GM23338 (cell line): ENCODE measurements around the gene DXO. TPM values are rescaled to one million over a fixed set of nuclear protein-coding genes. Genes with fewer than 3 reads are reported as not detected.

Experiments used
- ATAC-seq: fragments of 200-7000 bp; cut with Tn5 transposase; 3 replicates; pipeline ENCODE4 v1.9.1; 2020
- DNase-seq: peaks from one replicate; pipeline ENCODE4 v3.0.0-alpha.2; 2015; ENCODE audit warnings: low spot score
- H2AFZ ChIP-seq: fragments of 200-600 bp; sonication (generic); 2 replicates; pipeline ENCODE4 v1.8.0; 2016; ENCODE audit warnings: antibody characterized with exemption, mild to moderate bottlenecking, moderate library complexity
- H3F3A ChIP-seq: fragments of 200-600 bp; sonication (generic); replicated peaks from 2 replicates; pipeline ENCODE4 v1.8.0; 2017; ENCODE audit warnings: antibody characterized with exemption, mixed run types, low read depth
- H3K27ac ChIP-seq: fragments of 200-600 bp; sonication (generic); 2 replicates; pipeline ENCODE4 v1.6.1; 2016; ENCODE audit warnings: low read depth
- H3K27me3 ChIP-seq: fragments of 200-600 bp; sonication (generic); 2 replicates; pipeline ENCODE4 v1.8.0; 2016; ENCODE audit warnings: mild to moderate bottlenecking, mixed run types, moderate library complexity; ENCODE audit not compliant: insufficient read depth
- H3K36me3 ChIP-seq: fragments of 200-600 bp; sonication (generic); 2 replicates; pipeline ENCODE4 v1.8.0; 2016; ENCODE audit warnings: mild to moderate bottlenecking; ENCODE audit not compliant: insufficient read depth
- H3K4me1 ChIP-seq: fragments of 200-600 bp; sonication (generic); 2 replicates; pipeline ENCODE4 v1.8.0; 2016; ENCODE audit warnings: mild to moderate bottlenecking, moderate library complexity; ENCODE audit not compliant: insufficient read depth
- H3K4me2 ChIP-seq: fragments of 200-600 bp; sonication (generic); 2 replicates; pipeline ENCODE4 v1.7.1; 2017; ENCODE audit warnings: mixed run types
- H3K4me3 ChIP-seq: fragments of 200-600 bp; sonication (generic); 2 replicates; pipeline ENCODE4 v1.6.1; 2016; ENCODE audit warnings: mixed run types
- H3K79me2 ChIP-seq: fragments of 200-600 bp; sonication (generic); replicated peaks from 2 replicates; pipeline ENCODE4 v1.8.0; 2017; ENCODE audit warnings: mild to moderate bottlenecking; ENCODE audit not compliant: insufficient read depth
- H3K9me2 ChIP-seq: fragments of 200-600 bp; sonication (generic); 2 replicates; pipeline ENCODE4 v1.8.0; 2017; ENCODE audit not compliant: insufficient read depth
- H4K20me1 ChIP-seq: fragments of 200-600 bp; sonication (generic); replicated peaks from 2 replicates; pipeline ENCODE4 v1.8.0; 2017; ENCODE audit warnings: mild to moderate bottlenecking; ENCODE audit not compliant: insufficient read depth
- H3K27ac Mint-ChIP-seq: 2 replicates; pipeline ENCODE4 v1.8.0; 2020; ENCODE audit warnings: inconsistent platforms, mild to moderate bottlenecking, moderate library complexity, mixed read lengths
- H3K27me3 Mint-ChIP-seq: 3 replicates; pipeline ENCODE4 v1.8.0; 2022; ENCODE audit warnings: low read depth, mild to moderate bottlenecking, moderate library complexity, mixed read lengths, inconsistent platforms; ENCODE audit not compliant: insufficient read depth, poor library complexity
- H3K36me3 Mint-ChIP-seq: 3 replicates; pipeline ENCODE4 v1.8.0; 2021; ENCODE audit warnings: low read depth, mild to moderate bottlenecking, inconsistent platforms, moderate library complexity, mixed read lengths
- H3K4me1 Mint-ChIP-seq: 3 replicates; pipeline ENCODE4 v1.8.0; 2020; ENCODE audit warnings: mild to moderate bottlenecking, inconsistent platforms, mixed read lengths
- H3K4me3 Mint-ChIP-seq: 3 replicates; pipeline ENCODE4 v1.8.0; 2021; ENCODE audit warnings: moderate library complexity, mild to moderate bottlenecking, inconsistent platforms, mixed read lengths
- H3K9me3 Mint-ChIP-seq: 3 replicates; pipeline ENCODE4 v1.8.0; 2020; ENCODE audit warnings: moderate library complexity, mild to moderate bottlenecking, inconsistent platforms, mixed read lengths
- CREB1 ChIP-seq: fragments of 250-450 bp; sonication (Bioruptor Pico); IDR thresholded peaks from 2 replicates; pipeline ENCODE4 v1.5.0; 2020; ENCODE audit warnings: low read depth, mild to moderate bottlenecking, moderate library complexity
- CTCF ChIP-seq, 2 experiments: fragments of 200-600 bp in 1 of 2; sonication (generic) in 1 of 2; conservative IDR thresholded peaks; 2 replicates each; pipeline versions ENCODE4 v1.5.1 to v1.6.1; 2016 to 2017; ENCODE audit warnings: antibody characterized with exemption in 2 of 2, low read depth in 2 of 2, mild to moderate bottlenecking in 2 of 2, moderate library complexity in 1 of 2
- JUNB ChIP-seq: IDR thresholded peaks from one replicate; pipeline ENCODE4 v1.6.1; 2016; ENCODE audit warnings: antibody characterized with exemption; ENCODE audit not compliant: unreplicated experiment
- REST ChIP-seq: IDR thresholded peaks from one replicate; pipeline ENCODE4 v1.6.1; 2018; ENCODE audit warnings: antibody characterized with exemption; ENCODE audit not compliant: unreplicated experiment
- STAT1 ChIP-seq: IDR thresholded peaks from one replicate; pipeline ENCODE4 v1.6.1; 2016; ENCODE audit warnings: antibody characterized with exemption; ENCODE audit not compliant: unreplicated experiment
- ZNF331 ChIP-seq: fragments of 250-450 bp; sonication (Bioruptor Pico); IDR thresholded peaks from 2 replicates; pipeline ENCODE4 v1.5.0; 2020; ENCODE audit warnings: low read depth, mild to moderate bottlenecking, moderate library complexity
- polyA plus RNA-seq: library from polyadenylated mRNA; unstranded; fragments of >200 nt; fragmentation: Nextera tagmentation; extraction: Ambion mirVana; gene quantifications from 2 replicates; pipeline ENCODE4 v1.2.1, GENCODE V29; 2016
- total RNA-seq: library from RNA; depleted of rRNA; stranded (reverse); fragments of >200 nt; shearing (Covaris generic); gene quantifications from 2 replicates; pipeline ENCODE4 v1.2.3, GENCODE V29; 2014

The DXO gene
- total and polyA plus RNA-seq, 2 experiments from 2014 or later, result 15.6 to 19.7 TPM

GRCh38 chr6:31946370-31946885 is 25.5 kb downstream of the DXO start:
- no peak overlapping the region for H3K4me2 ChIP-seq
- no peak overlapping the region for H2AFZ ChIP-seq
- H3K4me3 Mint-ChIP-seq, result no peak overlapping the region; the same call in 2 of the 3 replicates
- H3K36me3 ChIP-seq, result no peaks in the 10 kb centered on the region
- TF ChIP-seq ZNF331 (CRISPR knock-in tag) (no peak), CTCF (conservative IDR thresholded peaks at IDR 0.05; ENCODE audit: low read depth in 2 of 2) (no peak), REST (no peak), STAT1 (no peak), CREB1 (no peak)
- H3K27me3 ChIP-seq, result no peaks in the 10 kb centered on the region
- peaks cover 26% of the 10 kb centered on the region for H3K27me3 Mint-ChIP-seq
- H3K27ac ChIP-seq, result no peak overlapping the region
- H4K20me1 ChIP-seq, result no peaks in the 10 kb centered on the region
- peaks cover 3% of the 10 kb centered on the region for H3K36me3 Mint-ChIP-seq
- no peaks in the 10 kb centered on the region for H3F3A ChIP-seq
- no peak overlapping the region for H3K4me3 ChIP-seq
- no peaks in the 10 kb centered on the region for H3K79me2 ChIP-seq
- no peak for DNase-seq
- no peaks in the 10 kb centered on the region for H3K9me2 ChIP-seq
- no peaks in the 10 kb centered on the region for H3K4me1 ChIP-seq
- H3K4me1 Mint-ChIP-seq, result no peaks in the 10 kb centered on the region; the same call in 1 of the 3 replicates
- no peak for ATAC-seq
- no peak overlapping the region for H3K27ac Mint-ChIP-seq
- H3K9me3 Mint-ChIP-seq, result peaks cover 3% of the 10 kb centered on the region; the same call in 1 of the 3 replicates

DNA sequence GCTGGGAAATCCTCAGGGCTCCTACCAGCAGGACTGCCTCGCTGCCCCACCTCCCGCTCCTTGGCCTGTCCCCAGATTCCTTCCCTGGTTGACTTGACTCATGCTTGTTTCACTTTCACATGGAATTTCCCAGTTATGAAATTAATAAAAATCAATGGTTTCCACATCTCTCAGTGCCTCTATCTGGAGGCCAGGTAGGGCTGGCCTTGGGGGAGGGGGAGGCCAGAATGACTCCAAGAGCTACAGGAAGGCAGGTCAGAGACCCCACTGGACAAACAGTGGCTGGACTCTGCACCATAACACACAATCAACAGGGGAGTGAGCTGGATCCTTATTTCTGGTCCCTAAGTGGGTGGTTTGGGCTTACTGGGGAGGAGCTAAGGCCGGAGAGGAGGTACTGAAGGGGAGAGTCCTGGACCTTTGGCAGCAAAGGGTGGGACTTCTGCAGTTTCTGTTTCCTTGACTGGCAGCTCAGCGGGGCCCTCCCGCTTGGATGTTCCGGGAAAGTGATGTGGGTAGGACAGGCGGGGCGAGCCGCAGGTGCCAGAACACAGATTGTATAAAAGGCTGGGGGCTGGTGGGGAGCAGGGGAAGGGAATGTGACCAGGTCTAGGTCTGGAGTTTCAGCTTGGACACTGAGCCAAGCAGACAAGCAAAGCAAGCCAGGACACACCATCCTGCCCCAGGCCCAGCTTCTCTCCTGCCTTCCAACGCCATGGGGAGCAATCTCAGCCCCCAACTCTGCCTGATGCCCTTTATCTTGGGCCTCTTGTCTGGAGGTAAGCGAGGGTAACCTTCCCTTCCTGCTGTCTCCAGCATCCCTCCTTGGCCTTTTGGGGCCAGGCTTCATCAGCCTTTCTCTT is 26.2 kb downstream of the DXO start, which contains the start of gene CFB:
TSS of gene CFB (plus strand) at position 589 of the 863 bp plus-strand sequence. CDS start at position 716, 127 bp downstream.
- Mint-ChIP-seq H3K36me3 (no peaks in the 10 kb centered on the region; the same call in 2 of the 3 replicates), H3K4me3 (no peak within 1 kb of the TSS; the same call in 2 of the 3 replicates), H3K4me1 (peaks cover under 1% of the 10 kb centered on the region), H3K27me3 (peaks cover 26% of the 10 kb centered on the region), H3K27ac (no peak within 1 kb of the TSS), H3K9me3 (peaks cover 3% of the 10 kb centered on the region; the same call in 1 of the 3 replicates)
- Histone ChIP-seq H3K36me3 (no peaks in the 10 kb centered on the region), H3K4me2 (no peak within 1 kb of the TSS), H3K79me2 (no peaks in the 10 kb centered on the region), H3K27me3 (no peaks in the 10 kb centered on the region), H3K4me3 (no peak within 1 kb of the TSS), H4K20me1 (no peaks in the 10 kb centered on the region), H3K9me2 (no peaks in the 10 kb centered on the region), H3K4me1 (no peaks in the 10 kb centered on the region), H2AFZ (no peak within 1 kb of the TSS), H3K27ac (no peak within 1 kb of the TSS), H3F3A (no peaks in the 10 kb centered on the region)
- TF ChIP-seq CREB1 (no peak), JUNB (no peak), ZNF331 (CRISPR knock-in tag) (no peak)
- ATAC-seq (peak; percentile 78), DNase-seq (peak; percentile 46)
